PC-9 (cell line): ENCODE measurements around the gene DFFB.

ENCODE experiments used
- EZH2 ChIP-seq: fragments of 200-600 bp; sonication (generic); IDR thresholded peaks from 2 replicates; pipeline ENCODE4 v1.8.0; 2017; ENCODE audit warnings: antibody characterized with exemption, low read depth
- TF ChIP-seq, protein P1 (sequence below): fragments of 200-600 bp; sonication (generic); conservative IDR thresholded peaks from 2 replicates; pipeline ENCODE4 v1.6.1; 2017; ENCODE audit warnings: mixed run types, antibody characterized with exemption, mild to moderate bottlenecking, moderate library complexity

DNA sequence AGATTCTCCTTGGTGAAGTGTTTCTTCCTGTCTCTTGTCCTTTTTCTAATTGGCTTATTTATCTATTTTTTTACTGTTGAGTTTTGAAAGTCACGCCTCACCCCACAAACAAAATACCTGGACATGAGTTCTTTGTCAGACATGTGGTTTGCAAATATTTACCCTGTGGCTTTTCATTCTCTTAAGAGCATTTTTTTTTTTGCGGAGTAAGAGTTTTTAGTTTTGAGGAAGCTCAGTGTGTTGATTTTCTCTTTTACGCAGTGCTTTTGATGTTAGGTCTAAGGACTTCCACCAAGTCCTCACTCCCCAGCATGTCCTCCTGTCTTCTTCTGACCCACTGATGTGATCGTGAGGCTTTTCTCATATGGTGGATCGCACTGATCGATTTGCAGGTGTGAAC, 7.6 kb downstream of the DFFB start:
- TF ChIP-seq, protein P1, sequence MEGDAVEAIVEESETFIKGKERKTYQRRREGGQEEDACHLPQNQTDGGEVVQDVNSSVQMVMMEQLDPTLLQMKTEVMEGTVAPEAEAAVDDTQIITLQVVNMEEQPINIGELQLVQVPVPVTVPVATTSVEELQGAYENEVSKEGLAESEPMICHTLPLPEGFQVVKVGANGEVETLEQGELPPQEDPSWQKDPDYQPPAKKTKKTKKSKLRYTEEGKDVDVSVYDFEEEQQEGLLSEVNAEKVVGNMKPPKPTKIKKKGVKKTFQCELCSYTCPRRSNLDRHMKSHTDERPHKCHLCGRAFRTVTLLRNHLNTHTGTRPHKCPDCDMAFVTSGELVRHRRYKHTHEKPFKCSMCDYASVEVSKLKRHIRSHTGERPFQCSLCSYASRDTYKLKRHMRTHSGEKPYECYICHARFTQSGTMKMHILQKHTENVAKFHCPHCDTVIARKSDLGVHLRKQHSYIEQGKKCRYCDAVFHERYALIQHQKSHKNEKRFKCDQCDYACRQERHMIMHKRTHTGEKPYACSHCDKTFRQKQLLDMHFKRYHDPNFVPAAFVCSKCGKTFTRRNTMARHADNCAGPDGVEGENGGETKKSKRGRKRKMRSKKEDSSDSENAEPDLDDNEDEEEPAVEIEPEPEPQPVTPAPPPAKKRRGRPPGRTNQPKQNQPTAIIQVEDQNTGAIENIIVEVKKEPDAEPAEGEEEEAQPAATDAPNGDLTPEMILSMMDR: no peak
- no peak for TF ChIP-seq EZH2
